ENCODE results near the gene SDHA.
A peak's percentile ranks its signal among the peaks of the same experiment; 100 is the strongest.
"Not testable (repeated sequence)": the region's sequence is repeated elsewhere in the genome, so short reads cannot be mapped to it uniquely, and the experiment has no call there.

- peak; percentile 85 for TF ChIP-seq CTCF (IDR thresholded peaks at IDR 0.05)
- not testable (repeated sequence) for TF ChIP-seq REST (IDR thresholded peaks at IDR 0.05; ENCODE audit: insufficient read depth in 1 of 2, low read depth in 2 of 2, low read length in 1 of 2)
Observed at GRCh38 chr5:217494-218456, at the start of gene SDHA, which contains the start of gene CCDC127.

All from Panc1 (cell line).